GM12892 (cell line): Measurements from ENCODE around the gene AHRR.

Source experiments
- POLR2A ChIP-seq: IDR thresholded peaks from 2 replicates; pipeline ENCODE4 v1.6.1; 2011; ENCODE audit warnings: low read depth, low read length, control low read depth
- POLR2AphosphoS5 ChIP-seq: IDR thresholded peaks from 2 replicates; pipeline ENCODE4 v1.6.1; 2011; ENCODE audit warnings: low read depth, low read length, control low read depth
- TAF1 ChIP-seq: IDR thresholded peaks from 2 replicates; pipeline ENCODE4 v1.6.1; 2011; ENCODE audit warnings: low read depth, mild to moderate bottlenecking, control low read depth, low read length, borderline replicate concordance

GRCh38 chr5:315488-316209 is 5.9 kb upstream of the AHRR start:
- TF ChIP-seq POLR2A = no peak
- no peak for TF ChIP-seq TAF1
- TF ChIP-seq POLR2AphosphoS5 = no peak
